ENCODE data around the gene BIRC2.
"Not testable (repeated sequence)": the region's sequence is repeated elsewhere in the genome, so short reads cannot be mapped to it uniquely, and the experiment has no call there.

BIRC2 gene

DNA sequence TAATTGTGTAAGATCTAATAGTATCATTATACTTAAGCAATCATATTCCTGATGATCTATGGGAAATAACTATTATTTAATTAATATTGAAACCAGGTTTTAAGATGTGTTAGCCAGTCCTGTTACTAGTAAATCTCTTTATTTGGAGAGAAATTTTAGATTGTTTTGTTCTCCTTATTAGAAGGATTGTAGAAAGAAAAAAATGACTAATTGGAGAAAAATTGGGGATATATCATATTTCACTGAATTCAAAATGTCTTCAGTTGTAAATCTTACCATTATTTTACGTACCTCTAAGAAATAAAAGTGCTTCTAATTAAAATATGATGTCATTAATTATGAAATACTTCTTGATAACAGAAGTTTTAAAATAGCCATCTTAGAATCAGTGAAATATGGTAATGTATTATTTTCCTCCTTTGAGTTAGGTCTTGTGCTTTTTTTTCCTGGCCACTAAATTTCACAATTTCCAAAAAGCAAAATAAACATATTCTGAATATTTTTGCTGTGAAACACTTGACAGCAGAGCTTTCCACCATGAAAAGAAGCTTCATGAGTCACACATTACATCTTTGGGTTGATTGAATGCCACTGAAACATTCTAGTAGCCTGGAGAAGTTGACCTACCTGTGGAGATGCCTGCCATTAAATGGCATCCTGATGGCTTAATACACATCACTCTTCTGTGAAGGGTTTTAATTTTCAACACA lies 23.3 kb upstream of the BIRC2 start:
- DNase-seq (ENCODE audit: low spot score): no peak

DNA sequence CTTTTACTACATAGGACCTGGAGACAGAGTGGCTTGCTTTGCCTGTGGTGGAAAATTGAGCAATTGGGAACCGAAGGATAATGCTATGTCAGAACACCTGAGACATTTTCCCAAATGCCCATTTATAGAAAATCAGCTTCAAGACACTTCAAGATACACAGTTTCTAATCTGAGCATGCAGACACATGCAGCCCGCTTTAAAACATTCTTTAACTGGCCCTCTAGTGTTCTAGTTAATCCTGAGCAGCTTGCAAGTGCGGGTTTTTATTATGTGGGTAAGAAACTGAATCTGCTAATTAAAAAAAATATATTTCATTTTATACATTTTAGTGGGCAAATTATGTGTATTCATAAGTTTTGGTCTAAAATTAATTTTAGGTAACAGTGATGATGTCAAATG lies 21.9 kb upstream of the BIRC2 start:
- no peak for DNase-seq (ENCODE audit: low spot score)

DNA sequence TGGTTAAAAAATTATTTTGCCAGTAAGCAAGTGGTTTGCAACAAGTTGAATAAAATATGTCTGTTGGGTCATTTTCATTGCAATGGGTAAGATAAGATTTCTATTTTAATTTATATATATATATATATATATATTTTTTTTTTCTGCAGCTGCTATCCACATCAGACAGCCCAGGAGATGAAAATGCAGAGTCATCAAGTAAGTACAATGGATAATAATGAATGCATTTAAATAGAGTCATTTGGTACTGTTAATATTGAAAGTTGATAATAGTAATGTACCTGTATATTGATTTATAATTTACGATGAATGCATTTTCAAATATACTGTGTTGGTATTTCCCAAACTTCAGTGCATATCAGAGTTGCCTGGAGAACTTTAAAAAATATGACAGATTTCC lies 18.3 kb upstream of the BIRC2 start:
- no peak for DNase-seq (ENCODE audit: low spot score)

DNA sequence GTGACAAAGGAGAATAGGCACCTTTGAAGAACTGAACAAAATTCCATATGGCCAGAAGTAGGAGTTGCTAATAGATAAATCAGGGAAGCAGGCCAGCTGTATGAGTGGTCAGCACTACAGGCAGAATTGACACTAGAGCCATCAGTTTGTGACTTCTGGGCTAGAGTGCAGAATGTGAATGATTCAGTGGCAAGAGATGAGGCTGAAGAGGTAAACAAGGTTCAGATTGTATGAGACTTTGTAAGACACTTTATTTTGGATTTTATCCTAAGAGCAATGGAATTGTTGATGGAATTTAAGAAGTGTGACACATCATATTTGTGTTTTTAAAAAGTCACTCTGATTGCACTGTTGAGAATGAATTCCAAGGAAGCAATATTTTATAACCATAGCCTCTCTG lies 16.8 kb upstream of the BIRC2 start:
- no peak for DNase-seq (ENCODE audit: low spot score)

DNA sequence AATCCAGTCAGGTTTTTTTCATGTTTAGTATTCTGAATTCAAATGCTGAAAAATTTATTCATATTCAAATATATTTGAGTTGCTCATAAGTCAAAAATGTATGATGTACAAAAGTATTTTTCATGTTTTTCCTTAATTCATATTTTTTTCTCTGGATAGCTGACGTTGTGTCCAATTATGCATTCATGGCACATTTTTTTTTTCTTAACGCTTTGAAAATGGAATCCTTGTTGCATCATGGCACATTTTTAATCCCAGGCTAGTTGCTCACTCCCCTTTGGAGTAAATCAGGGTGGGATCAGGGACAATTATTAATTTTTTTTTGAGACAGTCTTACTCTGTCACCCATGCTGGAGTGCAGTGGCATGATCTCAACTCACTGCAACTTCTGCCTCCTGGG lies 15.7 kb upstream of the BIRC2 start:
- no peak for DNase-seq (ENCODE audit: low spot score)

DNA sequence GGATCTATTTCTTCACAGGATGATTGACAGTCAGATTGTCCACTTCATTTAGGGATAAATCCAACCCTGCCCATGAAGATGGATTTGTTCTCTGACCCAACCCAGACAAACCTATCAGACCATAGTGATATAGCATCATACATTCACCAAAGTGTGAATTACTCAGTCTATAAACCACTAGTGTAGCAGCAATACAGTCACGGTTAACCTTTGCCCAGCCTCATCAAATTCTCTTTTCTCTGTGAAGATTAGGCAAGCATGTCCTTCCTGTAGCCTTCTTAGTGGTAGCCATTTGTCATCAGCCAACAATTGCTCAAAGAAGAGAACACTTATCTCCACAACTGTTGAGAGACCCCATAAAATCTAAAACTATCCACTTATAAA lies 14.4 kb upstream of the BIRC2 start:
- DNase-seq (ENCODE audit: low spot score): no peak

DNA sequence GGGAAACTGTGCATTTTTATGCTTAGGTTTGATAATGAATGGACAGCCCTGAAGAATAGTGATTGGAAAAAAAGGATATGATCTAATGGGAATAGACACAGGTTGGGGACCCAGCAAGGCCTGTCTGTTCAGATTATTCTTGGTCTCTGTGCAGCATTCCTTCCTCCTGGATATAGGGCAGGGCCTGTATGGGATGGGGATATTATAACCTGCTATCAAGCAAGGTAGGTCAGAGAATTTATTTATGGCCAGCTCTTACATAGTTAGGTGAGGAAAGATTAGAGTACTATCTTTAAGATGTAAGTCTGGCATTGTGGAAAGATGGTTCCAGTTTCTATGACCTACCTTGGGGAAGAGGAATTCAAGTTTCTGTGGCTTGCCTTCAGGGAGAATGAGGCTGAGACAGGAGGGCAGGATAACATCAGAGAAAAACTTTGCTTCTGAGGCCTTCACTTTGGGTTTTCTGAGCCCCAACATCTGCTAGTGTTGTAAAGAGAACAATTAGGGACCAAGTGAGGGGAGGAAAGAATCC lies 8.5 kb upstream of the BIRC2 start:
- DNase-seq (ENCODE audit: low spot score): no peak

DNA sequence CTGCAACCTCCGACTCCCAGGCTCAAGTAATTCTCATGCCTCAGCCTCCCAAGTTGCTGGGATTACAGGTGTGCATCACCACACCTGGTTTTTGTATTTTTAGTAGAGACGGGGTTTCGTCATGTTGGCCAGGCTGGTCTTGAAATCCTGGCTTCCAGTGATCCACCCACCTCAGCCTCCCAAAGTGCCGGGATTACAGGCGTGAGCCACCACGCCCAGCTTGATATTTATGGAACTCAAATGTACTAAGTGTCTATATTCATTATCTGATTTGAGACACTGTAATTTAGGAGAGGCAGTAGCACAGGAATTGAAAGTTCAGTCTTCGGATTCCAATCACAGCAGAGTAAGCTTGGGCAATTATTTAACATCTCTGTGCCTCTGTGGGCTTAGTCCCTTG lies 5.7 kb upstream of the BIRC2 start:
- DNase-seq (ENCODE audit: low spot score): not testable (repeated sequence)

DNA sequence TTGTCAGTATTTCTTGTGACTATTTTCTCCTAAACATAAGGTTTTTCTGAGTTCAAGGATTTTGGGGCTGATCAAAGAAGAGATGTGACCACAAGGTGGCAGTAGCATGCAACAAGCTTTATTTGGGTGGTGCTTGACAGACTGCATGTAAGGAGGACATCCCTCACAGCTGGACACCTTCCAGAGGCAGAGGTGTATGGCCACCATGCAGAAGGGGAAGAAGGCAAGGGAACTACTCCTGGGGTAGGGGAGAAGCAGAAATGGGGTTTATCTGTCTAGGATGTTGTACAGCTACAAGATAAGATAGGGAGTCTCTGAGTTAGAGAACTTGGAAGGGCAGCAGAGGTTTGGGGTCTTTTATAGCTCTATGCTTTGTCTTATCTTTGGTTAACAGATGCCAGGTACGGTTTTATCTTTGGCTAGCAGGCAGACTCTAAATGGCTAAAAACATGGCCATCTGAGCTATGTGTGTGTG lies 5.1 kb upstream of the BIRC2 start:
- DNase-seq (ENCODE audit: low spot score): peak; percentile 69

DNA sequence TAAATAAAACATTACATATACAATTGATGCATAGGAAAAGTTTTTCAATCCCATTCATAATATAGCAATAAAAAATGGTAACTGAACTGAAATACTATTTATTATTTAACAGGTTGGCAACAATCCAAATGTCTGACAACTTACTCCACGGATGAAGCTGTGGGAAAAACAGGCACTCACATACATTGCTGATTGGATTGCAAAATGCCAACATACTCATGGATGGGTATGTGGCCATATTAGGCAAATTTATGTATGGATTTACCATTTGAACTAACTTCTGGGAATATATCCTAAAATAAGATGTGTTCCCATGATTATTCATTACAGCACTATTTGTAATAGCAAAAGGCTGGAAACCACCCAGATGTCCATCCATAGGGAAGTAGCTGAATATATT lies 3.2 kb upstream of the BIRC2 start:
- DNase-seq (ENCODE audit: low spot score): no peak

DNA sequence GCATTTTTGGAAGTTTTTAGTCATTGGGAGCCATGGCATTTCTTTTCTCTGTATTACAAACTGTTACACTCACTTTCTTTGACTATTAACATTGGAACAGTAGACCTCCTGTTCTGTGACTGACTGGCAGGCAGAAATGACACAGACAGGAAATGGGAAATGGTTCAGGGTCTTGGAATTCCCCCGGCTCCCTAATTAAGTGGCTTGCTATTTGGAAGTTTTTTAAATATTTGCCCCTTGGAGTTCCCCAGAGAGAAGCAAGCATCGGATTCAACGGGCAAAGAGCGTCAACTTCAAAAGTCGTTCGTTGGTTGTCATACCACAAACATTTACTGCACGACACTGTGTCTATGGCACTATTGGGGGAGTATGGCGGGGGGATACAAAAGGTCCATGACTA lies 1.1 kb upstream of the BIRC2 start:
- no peak for DNase-seq (ENCODE audit: low spot score)

DNA sequence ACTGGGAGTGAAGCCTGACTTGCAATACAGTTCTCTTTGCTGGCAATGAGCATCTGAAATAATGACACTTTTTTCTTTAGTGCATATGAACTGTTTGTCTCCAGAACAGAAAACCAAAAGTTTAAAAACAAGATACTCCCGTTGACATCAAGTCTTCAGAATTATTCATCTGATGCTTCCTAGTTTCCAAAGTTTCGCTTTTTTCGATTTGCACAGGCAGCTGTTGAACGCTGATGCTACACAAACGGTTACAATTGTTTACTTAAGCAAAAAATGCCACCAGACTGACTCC lies 612 bp upstream of the BIRC2 start:
- DNase-seq (ENCODE audit: low spot score): no peak

DNA sequence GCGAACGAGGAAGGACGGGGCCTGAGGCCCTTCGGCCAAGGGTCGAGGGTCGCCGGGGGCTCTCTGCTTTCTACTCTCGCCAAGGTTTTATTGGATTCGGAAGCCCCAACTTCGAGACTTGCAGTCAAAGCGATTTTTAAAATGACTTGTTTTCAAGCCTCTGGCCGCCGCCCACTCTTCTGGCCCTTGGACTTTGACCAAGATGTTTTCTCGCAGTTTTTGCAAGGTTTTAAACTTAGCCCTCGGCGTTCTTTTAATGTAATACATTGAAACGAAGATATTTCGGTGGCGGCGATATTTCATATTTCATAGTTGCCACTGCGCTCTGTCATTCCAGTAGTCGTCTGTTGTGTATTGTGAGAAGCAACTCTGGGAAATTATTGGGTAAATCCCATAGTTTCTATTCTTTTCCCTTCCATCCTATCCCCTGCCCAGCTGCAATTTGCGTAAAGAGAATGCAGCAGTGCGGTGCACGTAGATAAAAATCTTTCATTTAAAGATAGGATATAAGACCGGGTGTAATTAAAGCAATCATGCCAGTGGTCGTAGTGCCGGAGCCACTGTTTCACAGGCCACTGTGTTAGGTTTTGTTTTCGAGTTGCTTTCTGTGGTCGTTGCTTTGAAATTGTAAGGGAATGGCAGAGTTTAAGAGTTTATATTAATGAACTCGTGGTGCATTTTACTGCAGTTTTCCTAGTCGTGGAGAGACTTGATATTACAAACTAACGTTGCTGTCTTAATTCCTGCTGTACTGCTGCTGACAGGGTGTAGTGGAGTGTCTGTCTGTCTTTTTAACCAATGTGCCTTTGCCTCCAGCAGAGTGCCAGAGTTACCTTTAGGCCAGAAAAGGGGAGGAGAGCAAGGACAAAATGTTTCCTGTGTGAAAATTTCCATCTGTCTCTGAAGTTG lies 702 bp downstream of the BIRC2 start:
- no peak for DNase-seq (ENCODE audit: low spot score)

DNA sequence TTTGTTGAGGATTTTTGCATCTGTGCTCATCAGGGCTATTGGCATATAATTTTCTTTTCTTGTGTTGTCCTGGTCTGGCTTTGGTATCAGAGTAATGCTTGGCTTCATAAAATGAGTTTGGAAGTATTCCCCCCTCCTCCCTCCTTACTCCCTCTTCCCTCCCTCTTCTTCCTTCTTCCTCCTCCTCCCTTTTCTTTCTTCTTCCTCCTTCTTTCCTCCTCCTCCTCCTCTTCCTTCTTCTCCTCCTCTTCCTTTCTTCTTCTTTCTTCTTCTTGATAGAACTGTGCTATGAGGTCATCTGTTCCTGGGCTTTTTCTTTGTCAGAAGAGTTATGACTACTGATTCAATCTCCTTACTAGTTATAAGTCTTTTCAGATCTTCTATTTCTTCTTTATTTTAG lies 10.1 kb downstream of the BIRC2 start:
- DNase-seq (ENCODE audit: low spot score): no peak

DNA sequence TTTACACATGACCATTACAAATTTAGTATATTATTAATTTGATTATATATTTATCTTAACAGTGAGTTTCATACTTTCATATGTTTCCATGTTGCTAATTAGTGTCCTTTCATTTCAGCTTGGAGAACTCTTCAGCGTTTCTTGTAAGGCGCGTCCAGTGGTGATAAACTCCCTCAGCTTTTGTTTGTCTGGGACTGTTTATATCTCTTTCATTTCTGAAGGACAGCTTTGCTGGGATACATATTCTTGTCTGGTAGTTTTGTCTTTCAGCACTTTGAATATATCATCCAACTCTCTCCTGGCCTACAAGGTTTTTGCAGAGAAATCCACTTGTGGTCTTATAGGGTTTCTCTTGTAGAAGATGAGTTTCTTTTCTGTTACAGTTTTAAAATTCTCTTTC lies 12.4 kb downstream of the BIRC2 start:
- no peak for DNase-seq (ENCODE audit: low spot score)

DNA sequence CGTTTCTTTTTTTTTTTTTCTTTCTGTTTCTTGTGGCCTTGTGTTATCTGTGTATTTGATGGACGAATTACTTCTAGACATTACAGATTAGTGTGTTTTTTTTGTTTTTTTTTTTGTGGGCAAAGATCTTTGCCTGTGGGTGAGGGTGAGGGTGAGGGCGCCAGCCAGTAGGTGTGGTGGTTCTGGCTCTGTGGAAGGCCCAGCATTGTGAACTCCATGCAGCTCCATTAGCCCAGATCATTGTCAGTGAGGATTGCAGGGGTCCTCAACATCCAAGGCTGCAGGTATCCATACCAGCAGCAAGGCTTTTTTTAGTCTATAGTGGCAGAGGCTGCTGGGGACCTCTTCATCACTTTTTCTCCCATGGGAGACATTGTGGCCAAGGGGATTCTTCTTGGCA lies 13.7 kb downstream of the BIRC2 start:
- no peak for DNase-seq (ENCODE audit: low spot score)

DNA sequence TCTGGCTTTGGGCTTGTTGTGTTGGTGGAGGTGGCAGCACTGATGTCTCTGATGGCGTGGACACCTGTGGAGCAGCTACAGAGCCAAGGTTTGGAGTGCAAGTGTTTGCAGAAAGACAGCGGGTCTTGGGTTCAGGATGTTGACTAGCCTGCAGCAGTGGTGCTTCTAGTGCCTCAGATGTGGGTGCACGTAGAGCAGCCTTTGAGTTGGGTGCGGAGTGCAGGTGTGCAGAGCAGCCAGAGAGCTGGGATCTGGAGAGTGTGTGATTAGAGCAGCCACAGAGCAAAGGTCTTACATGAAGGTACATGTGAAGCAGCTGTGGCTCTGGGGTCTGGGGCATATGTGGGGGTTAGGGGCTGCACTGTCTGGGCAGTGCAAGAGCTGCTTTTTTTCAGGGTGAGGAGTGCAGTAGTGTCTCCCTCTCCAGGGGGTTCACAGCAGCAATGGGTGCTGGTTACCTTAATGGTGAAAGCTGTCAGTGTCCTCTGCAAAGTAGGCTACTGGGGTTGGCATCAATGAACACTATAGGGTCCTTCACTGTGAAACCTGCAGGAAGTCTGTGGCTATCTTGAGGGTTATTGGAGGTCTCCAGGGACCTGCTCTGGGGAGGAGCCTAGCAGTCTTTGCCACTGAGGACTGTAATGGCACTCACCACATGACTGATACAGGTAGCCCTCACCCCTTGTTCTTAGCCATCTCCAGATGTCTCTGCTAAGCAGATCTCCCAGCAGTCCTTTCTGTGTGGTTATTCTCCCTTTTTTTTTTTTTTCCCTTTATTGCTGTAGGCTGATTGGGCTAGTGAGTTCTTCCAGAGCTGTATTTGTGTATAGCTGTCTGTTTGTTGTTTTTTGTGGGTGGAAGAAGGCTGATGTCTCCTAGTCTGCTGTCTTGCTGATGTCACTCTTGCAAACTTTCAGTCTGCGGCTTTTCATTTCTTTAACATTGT lies 14.3 kb downstream of the BIRC2 start:
- DNase-seq (ENCODE audit: low spot score): no peak

DNA sequence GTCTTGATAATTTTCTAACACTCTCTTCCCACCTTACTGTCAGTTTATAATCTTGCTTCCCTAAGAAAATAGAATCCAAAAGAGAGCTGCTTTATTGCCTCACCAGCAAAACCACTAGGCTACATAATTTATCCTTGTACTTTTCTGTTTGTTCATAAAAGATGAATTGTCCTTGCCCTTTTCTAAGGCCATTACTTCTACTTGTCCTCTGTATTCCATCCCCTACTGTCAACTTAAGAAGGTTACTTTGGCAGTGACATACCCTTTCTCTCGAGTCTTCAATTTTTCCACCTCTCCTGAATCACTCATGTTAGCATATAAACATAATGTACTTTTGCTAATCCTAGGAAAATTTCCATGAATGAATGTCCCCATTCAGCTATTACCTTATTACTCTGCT lies 18.0 kb downstream of the BIRC2 start:
- no peak for DNase-seq (ENCODE audit: low spot score)

DNA sequence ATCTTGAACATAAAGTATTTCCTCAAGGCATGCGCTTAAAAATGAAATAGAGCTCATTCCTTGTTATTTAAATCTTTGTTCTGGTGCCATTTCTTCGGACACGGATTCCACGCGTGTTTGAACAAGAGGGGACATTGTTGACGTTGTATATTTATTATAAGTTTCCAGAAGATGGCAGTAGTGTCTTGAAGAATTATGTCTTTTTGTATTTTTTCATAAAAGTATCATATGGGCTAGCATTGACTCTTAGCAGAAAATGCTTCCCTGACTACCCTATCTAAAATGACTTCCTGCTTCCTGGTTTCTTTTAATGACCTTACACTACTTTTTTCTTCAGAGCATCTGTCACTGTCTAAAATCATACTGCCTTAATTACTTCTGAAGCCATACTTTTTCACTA lies 20.4 kb downstream of the BIRC2 start:
- no peak for DNase-seq (ENCODE audit: low spot score)

DNA sequence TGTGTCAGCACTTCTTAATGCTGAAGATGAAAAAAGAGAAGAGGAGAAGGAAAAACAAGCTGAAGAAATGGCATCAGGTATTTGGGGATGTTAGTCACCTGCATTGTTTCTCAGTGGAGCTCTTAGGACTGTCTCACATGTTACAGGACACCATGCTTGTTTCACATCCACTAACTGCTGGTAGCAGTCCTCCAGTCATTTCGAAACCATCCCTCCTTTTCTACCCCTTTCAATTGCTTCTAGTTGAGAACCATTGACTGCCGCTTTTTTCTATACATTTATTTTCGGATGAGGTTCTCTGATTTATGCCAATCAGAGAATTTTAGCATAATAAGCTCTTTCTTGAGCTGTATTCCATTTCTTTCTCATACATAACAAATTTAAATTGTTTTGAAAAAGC lies 21.5 kb downstream of the BIRC2 start:
- DNase-seq (ENCODE audit: low spot score): no peak

DNA sequence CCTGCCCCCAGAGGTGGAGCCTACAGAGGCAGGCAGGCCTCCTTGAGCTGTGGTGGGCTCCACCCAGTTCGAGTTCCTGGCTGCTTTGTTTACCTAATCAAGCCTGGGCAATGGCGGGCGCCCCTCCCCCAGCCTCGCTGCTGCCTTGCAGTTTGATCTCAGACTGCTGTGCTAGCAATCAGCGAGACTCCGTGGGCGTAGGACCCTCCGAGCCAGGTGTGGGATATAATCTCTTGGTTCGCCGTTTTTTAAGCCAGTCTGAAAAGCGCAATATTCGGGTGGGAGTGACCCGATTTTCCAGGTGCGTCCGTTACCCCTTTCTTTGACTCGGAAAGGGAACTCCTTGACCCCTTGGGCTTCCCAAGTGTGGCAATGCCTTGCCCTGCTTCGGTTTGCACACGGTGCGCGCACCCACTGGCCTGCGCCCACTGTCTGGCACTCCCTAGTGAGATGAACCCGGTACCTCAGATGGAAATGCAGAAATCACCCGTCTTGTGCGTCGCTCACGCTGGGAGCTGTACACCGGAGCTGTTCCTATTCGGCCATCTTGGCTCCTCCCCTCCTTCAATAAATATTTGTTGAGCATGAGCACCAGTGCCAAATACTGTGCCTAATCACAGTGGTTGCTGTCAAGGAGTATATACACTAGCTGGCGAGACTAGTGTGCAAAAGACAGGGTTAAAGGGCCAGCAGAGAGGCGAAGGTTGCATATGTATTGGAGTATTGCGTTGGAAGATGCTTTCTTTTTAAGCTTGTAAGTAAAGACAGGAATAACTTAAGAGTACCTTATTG lies 27.8 kb downstream of the BIRC2 start:
- DNase-seq (ENCODE audit: low spot score): not testable (repeated sequence)

Data from left forelimb (tissue), 1 donor.